Central memory CD8-positive, alpha-beta T cell (primary cell): ENCODE results near the gene UVSSA.

Source experiments
- ATAC-seq: fragments of 150-1000 bp; cut with Tn5 transposase; replicated peaks from 2 replicates; pipeline ENCODE4 v1.10.0; 2022; ENCODE audit warnings: mild to moderate bottlenecking, moderate FRiP score, moderate number of reproducible peaks; ENCODE audit not compliant: poor library complexity, severe bottlenecking; ENCODE audit errors: extremely low read depth
- DNase-seq, 2 donors: peaks; one replicate each; pipeline ENCODE4 v3.0.0; 2021; ENCODE audit warnings: low spot score in 2 of 2
- H3K27ac Mint-ChIP-seq: one replicate; pipeline ENCODE4 v1.8.0; 2022; ENCODE audit warnings: low read depth, mild to moderate bottlenecking, moderate library complexity, mixed read lengths
- H3K27me3 Mint-ChIP-seq: one replicate; pipeline ENCODE4 v1.8.0; 2022; ENCODE audit warnings: mixed read lengths
- H3K36me3 Mint-ChIP-seq: one replicate; pipeline ENCODE4 v1.8.0; 2022; ENCODE audit warnings: mild to moderate bottlenecking, moderate library complexity, mixed read lengths; ENCODE audit not compliant: insufficient read depth
- H3K4me1 Mint-ChIP-seq: one replicate; pipeline ENCODE4 v1.8.0; 2022; ENCODE audit warnings: mixed read lengths
- H3K4me3 Mint-ChIP-seq: one replicate; pipeline ENCODE4 v1.8.0; 2022; ENCODE audit warnings: mild to moderate bottlenecking, moderate library complexity, mixed read lengths
- H3K9me3 Mint-ChIP-seq: one replicate; pipeline ENCODE4 v1.8.0; 2022; ENCODE audit warnings: mixed read lengths

The UVSSA gene

GRCh38 chr4:1400191-1400805 lies 53.3 kb downstream of the UVSSA start:
- Mint-ChIP-seq H3K4me1 (no peaks in the 10 kb centered on the region), H3K9me3 (no peaks in the 10 kb centered on the region), H3K27ac (no peak overlapping the region), H3K27me3 (peaks cover 5% of the 10 kb centered on the region), H3K36me3 (peaks cover 5% of the 10 kb centered on the region), H3K4me3 (no peak overlapping the region)
- DNase-seq, result no peak
- ATAC-seq, result no peak

GRCh38 chr4:1400831-1401408 lies 53.9 kb downstream of the UVSSA start:
- DNase-seq (no peak), ATAC-seq (no peak)
- Mint-ChIP-seq H3K9me3 (no peaks in the 10 kb centered on the region), H3K27me3 (peaks cover 9% of the 10 kb centered on the region), H3K4me3 (no peak overlapping the region), H3K27ac (no peak overlapping the region), H3K4me1 (no peaks in the 10 kb centered on the region), H3K36me3 (peaks cover 5% of the 10 kb centered on the region)

GRCh38 chr4:1401409-1402020 lies 54.5 kb downstream of the UVSSA start:
- Mint-ChIP-seq H3K4me3 (no peak overlapping the region), H3K4me1 (no peaks in the 10 kb centered on the region), H3K27ac (peak overlapping the region; percentile 46), H3K9me3 (no peaks in the 10 kb centered on the region), H3K27me3 (peaks cover 9% of the 10 kb centered on the region), H3K36me3 (peaks cover 5% of the 10 kb centered on the region)
- ATAC-seq (no peak), DNase-seq (no peak)

GRCh38 chr4:1402021-1402515 lies 55.1 kb downstream of the UVSSA start:
- Mint-ChIP-seq H3K9me3 (no peaks in the 10 kb centered on the region), H3K4me1 (no peaks in the 10 kb centered on the region), H3K27me3 (peaks cover 10% of the 10 kb centered on the region), H3K4me3 (no peak overlapping the region), H3K36me3 (peaks cover 5% of the 10 kb centered on the region), H3K27ac (peak overlapping the region; percentile 46)
- no peak for DNase-seq
- no peak for ATAC-seq

GRCh38 chr4:1402516-1403091 lies 55.6 kb downstream of the UVSSA start:
- ATAC-seq (no peak), DNase-seq (no peak)
- Mint-ChIP-seq H3K27ac (no peak overlapping the region), H3K4me3 (no peak overlapping the region), H3K27me3 (peaks cover 16% of the 10 kb centered on the region), H3K4me1 (no peaks in the 10 kb centered on the region), H3K36me3 (peaks cover 7% of the 10 kb centered on the region), H3K9me3 (no peaks in the 10 kb centered on the region)

- Mint-ChIP-seq H3K27ac (no peak overlapping the region), H3K27me3 (peaks cover 22% of the 10 kb centered on the region), H3K9me3 (no peaks in the 10 kb centered on the region), H3K4me1 (no peaks in the 10 kb centered on the region), H3K36me3 (peaks cover 7% of the 10 kb centered on the region), H3K4me3 (no peak overlapping the region)
- ATAC-seq (no peak), DNase-seq (no peak)
These were observed 56.2 kb downstream of the UVSSA start for GRCh38 chr4:1403177-1403583.

- no peaks in the 10 kb centered on the region for H3K4me1 Mint-ChIP-seq
- H3K4me3 Mint-ChIP-seq, result no peak overlapping the region
- H3K9me3 Mint-ChIP-seq, result no peaks in the 10 kb centered on the region
- H3K27me3 Mint-ChIP-seq, result peaks cover 29% of the 10 kb centered on the region
- H3K27ac Mint-ChIP-seq, result no peak overlapping the region
- DNase-seq (no peak), ATAC-seq (no peak)
- H3K36me3 Mint-ChIP-seq, result peaks cover 7% of the 10 kb centered on the region
These were observed 56.9 kb downstream of the UVSSA start for GRCh38 chr4:1403591-1404572.

- H3K4me3 Mint-ChIP-seq, result no peak overlapping the region
- H3K36me3 Mint-ChIP-seq, result peaks cover 7% of the 10 kb centered on the region
- H3K27me3 Mint-ChIP-seq, result peaks cover 37% of the 10 kb centered on the region
- H3K27ac Mint-ChIP-seq, result no peak overlapping the region
- H3K9me3 Mint-ChIP-seq, result no peaks in the 10 kb centered on the region
- no peak for ATAC-seq
- no peaks in the 10 kb centered on the region for H3K4me1 Mint-ChIP-seq
- DNase-seq, result no peak
These were observed 57.7 kb downstream of the UVSSA start for GRCh38 chr4:1404573-1405253.

- Mint-ChIP-seq H3K4me3 (no peak overlapping the region), H3K27me3 (peaks cover 40% of the 10 kb centered on the region), H3K36me3 (peaks cover 4% of the 10 kb centered on the region), H3K27ac (peak overlapping the region; percentile 25), H3K4me1 (no peaks in the 10 kb centered on the region), H3K9me3 (no peaks in the 10 kb centered on the region)
- DNase-seq (no peak), ATAC-seq (no peak)
These were observed 58.2 kb downstream of the UVSSA start for GRCh38 chr4:1405254-1405635.

GRCh38 chr4:1405636-1406393 lies 58.8 kb downstream of the UVSSA start:
- peaks cover 45% of the 10 kb centered on the region for H3K27me3 Mint-ChIP-seq
- no peak for ATAC-seq
- no peak overlapping the region for H3K4me3 Mint-ChIP-seq
- no peaks in the 10 kb centered on the region for H3K9me3 Mint-ChIP-seq
- H3K4me1 Mint-ChIP-seq, result no peaks in the 10 kb centered on the region
- peaks cover 4% of the 10 kb centered on the region for H3K36me3 Mint-ChIP-seq
- H3K27ac Mint-ChIP-seq, result peak overlapping the region; percentile 25
- DNase-seq, result no peak

- no peaks in the 10 kb centered on the region for H3K4me1 Mint-ChIP-seq
- DNase-seq, result no peak
- H3K9me3 Mint-ChIP-seq, result no peaks in the 10 kb centered on the region
- H3K27me3 Mint-ChIP-seq, result peaks cover 52% of the 10 kb centered on the region
- ATAC-seq, result no peak
- H3K36me3 Mint-ChIP-seq, result peaks cover 4% of the 10 kb centered on the region
- H3K4me3 Mint-ChIP-seq, result no peak within 1 kb of the TSS
- H3K27ac Mint-ChIP-seq, result peak within 1 kb of the TSS; percentile 25
These were observed 59.5 kb downstream of the UVSSA start, which contains the start of gene NKX1-1 for GRCh38 chr4:1406394-1406980. Gene NKX1-1 (minus strand): TSS chr4:1406442. CDS start chr4:1406442, 0 bp downstream.
